NK-92 treated with Interleukin-12 subunit alpha and Interleukin-12 subunit beta, amount 100 ng/mL, for 24 hours (cell line): ENCODE data around the gene CALHM2.

Source experiments
- DNase-seq: peaks from one replicate; lab custom pipeline; 2025; lab: John Stamatoyannopoulos, UW

The CALHM2 gene

DNA sequence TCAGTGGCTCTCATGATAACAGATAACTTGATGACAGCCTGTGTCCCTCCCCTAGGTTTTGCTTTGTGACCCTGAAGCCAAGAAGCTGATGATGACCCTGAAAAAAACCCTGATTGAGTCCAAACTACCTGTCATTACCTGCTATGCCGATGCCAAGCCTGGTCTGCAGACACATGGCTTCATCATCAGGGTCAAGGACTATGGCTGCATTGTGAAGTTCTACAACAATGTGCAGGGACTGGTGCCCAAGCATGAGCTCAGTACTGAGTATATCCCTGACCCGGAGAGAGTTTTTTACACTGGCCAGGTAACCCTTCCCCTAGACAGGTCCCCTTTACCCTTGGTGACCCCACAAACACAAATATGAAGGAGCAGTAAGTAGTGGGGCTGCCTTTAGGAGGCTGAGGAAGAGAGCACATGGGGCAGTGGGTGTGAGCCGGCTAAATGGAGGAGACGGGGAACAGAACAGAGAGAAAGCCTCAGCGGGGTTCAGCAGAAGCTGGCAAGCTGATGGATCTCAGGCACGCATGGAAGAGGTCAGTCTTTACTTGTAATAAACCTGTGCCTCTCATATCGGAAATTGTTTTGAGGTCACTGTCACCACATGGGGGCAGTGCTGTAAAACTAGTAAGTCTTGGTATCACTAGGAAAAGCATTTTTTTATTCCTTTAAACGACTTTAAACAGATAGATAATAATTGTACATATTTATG lies 35.6 kb downstream of the CALHM2 start:
- DNase-seq: no peak

DNA sequence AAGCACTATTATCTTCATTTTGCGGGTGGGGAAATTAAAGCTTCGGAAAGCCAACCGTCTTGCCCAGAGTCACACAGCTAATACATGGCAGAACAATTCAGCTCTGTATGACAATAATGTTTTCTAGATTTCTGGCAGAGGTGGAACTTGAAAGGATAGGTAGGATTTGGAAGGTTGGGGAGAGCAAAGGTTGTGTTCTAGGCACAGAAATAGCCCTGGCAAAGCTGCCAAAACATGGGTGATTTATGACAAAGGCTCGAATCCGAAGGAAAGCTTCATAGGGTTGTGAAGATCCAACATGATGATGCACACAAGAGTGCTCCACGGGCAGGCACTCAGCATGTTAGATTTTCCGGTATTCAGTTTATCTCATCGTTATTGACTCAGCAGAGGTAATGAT lies 36.6 kb downstream of the CALHM2 start:
- no peak for DNase-seq

DNA sequence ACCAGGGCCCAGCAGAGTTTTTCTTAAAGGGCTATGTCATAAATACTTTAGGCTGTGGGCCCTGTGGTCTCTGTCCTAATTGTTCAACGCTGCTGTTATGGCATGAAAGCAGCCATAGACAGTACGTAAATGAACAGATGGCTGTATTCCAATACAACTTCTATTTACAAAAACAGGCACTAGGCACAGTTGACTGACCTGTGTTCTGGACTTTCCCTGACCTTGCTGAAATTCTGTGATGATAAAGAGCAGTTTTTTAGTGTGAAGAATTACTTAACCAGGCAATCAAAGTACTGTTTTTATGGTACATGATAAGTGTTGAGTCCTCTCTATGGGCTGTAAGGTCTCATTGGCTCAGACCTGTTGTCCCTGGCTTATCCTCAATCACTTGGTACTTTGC lies 38.6 kb downstream of the CALHM2 start:
- DNase-seq: no peak

DNA sequence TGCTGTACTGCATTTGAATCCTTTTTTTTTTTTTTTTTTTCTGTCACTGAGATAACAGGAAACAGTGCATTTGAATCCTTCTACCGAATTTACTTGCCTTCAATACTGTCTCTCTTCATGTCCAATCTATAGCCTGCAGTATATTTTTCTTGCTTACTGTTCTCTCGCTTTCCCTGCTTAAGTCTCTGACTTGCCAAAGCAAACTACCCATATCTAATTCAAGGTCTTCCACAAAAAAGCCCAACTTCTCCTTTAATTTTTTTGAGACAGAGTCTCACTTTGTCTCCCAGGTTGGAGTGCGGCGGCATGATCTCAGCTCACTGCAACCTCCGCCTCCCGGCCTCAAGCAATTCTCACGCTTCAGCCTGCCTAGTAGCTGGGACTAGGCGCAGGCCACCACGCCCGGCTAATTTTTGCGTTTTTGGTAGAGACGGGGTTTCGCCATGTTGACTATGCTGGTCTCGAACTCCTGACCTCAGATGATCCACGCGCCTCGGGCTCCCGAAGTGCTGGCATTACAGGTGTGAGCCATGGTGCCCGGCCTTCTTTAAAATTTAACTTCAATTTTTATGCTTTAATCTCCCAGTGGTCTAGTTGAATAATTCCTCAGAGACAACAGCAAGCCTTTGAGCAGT lies 54.9 kb downstream of the CALHM2 start:
- no peak for DNase-seq

DNA sequence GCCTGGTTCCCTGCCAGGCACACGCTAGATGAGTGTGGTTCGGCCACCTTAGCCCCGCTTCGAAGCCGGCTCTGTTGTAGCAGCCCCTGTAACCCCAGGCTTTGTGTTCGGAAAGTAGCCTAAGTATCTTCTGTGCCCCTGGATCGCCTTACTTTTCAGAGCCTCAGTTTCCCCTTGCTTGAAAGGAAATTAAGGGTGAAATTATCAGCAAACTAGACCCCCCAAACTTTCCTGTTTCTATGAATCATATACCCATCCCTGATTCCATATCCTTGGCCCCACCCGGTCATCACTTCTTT lies 55.4 kb downstream of the CALHM2 start:
- DNase-seq: no peak
